HL-60 (cell line): ENCODE results near the gene ABCB4.

Experiments used
- CTCF ChIP-seq: IDR thresholded peaks from one replicate; pipeline ENCODE4 v1.5.1; 2011; ENCODE audit warnings: low read length, control low read depth, inconsistent platforms; ENCODE audit not compliant: insufficient read depth
- POLR2AphosphoS5 ChIP-seq: IDR thresholded peaks from 2 replicates; pipeline ENCODE4 v1.6.1; 2012; ENCODE audit warnings: low read depth
- REST ChIP-seq: IDR thresholded peaks from 2 replicates; pipeline ENCODE4 v1.6.1; 2012; ENCODE audit warnings: low read depth; ENCODE audit not compliant: insufficient replicate concordance
- SPI1 ChIP-seq: IDR thresholded peaks from 2 replicates; pipeline ENCODE4 v1.6.1; 2012; ENCODE audit warnings: low read depth, mild to moderate bottlenecking, borderline replicate concordance

- TF ChIP-seq CTCF (no peak), POLR2AphosphoS5 (no peak), REST (no peak), SPI1 (no peak)
Measured at GRCh38 chr7:87411186-87411585, 64.3 kb downstream of the ABCB4 start.
